H1 (cell line): ENCODE measurements around the gene GAREM2. TPM values are rescaled to one million over a fixed set of nuclear protein-coding genes. Genes with fewer than 3 reads are reported as not detected.

Experiments used
- ASH2L ChIP-seq: fragments of 200-600, 300-600 bp; sonication (generic); IDR thresholded peaks from one replicate; pipeline ENCODE4 v1.7.1; 2017; ENCODE audit warnings: low read length
- CHD1 ChIP-seq: IDR thresholded peaks from 2 replicates; pipeline ENCODE4 v1.6.1; 2012; ENCODE audit warnings: low read depth, low read length, improper control_type of control experiment
- FOSL1 ChIP-seq: IDR thresholded peaks from 2 replicates; pipeline ENCODE4 v1.6.1; 2011; ENCODE audit warnings: mild to moderate bottlenecking, low read depth, low read length, moderate library complexity; ENCODE audit not compliant: insufficient read depth
- JUND ChIP-seq: IDR thresholded peaks from 2 replicates; pipeline ENCODE4 v1.6.1; 2011; ENCODE audit warnings: mild to moderate bottlenecking, improper control_type of control experiment, low read length
- POLR2A ChIP-seq, 2 experiments: IDR thresholded peaks; 1 replicate in 1 of 2; 2 replicates in 1 of 2; pipeline ENCODE4 v1.6.1; 2011; ENCODE audit warnings: low read depth in 2 of 2, low read length in 2 of 2, mild to moderate bottlenecking in 2 of 2; ENCODE audit errors: control extremely low read depth in 1 of 2
- RAD21 ChIP-seq, 2 experiments: IDR thresholded peaks in 1 of 2; conservative IDR thresholded peaks in 1 of 2; 2 replicates each; pipeline ENCODE4 v1.6.1; 2011; ENCODE audit warnings: low read depth in 2 of 2, low read length in 2 of 2, improper control_type of control experiment in 1 of 2, inconsistent platforms in 1 of 2, mild to moderate bottlenecking in 1 of 2, moderate library complexity in 1 of 2
- RXRA ChIP-seq: IDR thresholded peaks from 2 replicates; pipeline ENCODE4 v1.6.1; 2011; ENCODE audit warnings: low read depth, mild to moderate bottlenecking, low read length, moderate library complexity; ENCODE audit not compliant: insufficient read depth
- SIX5 ChIP-seq: IDR thresholded peaks from 2 replicates; pipeline ENCODE4 v1.6.1; 2011; ENCODE audit warnings: mild to moderate bottlenecking, low read depth, low read length
- ZNF274 ChIP-seq: IDR thresholded peaks from 2 replicates; pipeline ENCODE4 v1.7.0; 2012; ENCODE audit warnings: low read length, borderline replicate concordance; ENCODE audit errors: extremely low read depth
- polyA plus RNA-seq, 7 experiments: library from polyadenylated mRNA; depleted of rRNA in 3 of 7; stranded (reverse) in 5 of 7; unstranded in 2 of 7; fragments of >200 nt in 5 of 7; fragments of 200-250 nt in 2 of 7; gene quantifications; 1 replicate in 5 of 7; 2 replicates in 1 of 7; 4 replicates in 1 of 7; pipeline versions ENCODE4 v1.2.1 to v1.2.3, GENCODE V29; 2011 to 2013; ENCODE audit warnings: missing spikeins in 2 of 7, mixed read lengths in 2 of 7
- total RNA-seq: library from RNA; stranded (reverse); fragmentation: NEBNext Ultra II Directional; extraction: Animal tissue kit (Norgen Biotek cat#: 25700); gene quantifications from 2 replicates; pipeline ENCODE4 v1.2.1, GENCODE V29; 2021
- TF ChIP-seq, protein P1 (sequence below): fragments of 300-600 bp; sonication (generic); IDR thresholded peaks from 2 replicates; pipeline ENCODE4 v1.7.1; 2012; ENCODE audit warnings: low read length, moderate library complexity, mild to moderate bottlenecking, inconsistent platforms; ENCODE audit not compliant: insufficient replicate concordance

The GAREM2 gene
- total and polyA plus RNA-seq, 2 of the 8 experiments (the other 6 are each of a cell fraction or from before 2014, with no cell fraction given), result 19.9 TPM

DNA sequence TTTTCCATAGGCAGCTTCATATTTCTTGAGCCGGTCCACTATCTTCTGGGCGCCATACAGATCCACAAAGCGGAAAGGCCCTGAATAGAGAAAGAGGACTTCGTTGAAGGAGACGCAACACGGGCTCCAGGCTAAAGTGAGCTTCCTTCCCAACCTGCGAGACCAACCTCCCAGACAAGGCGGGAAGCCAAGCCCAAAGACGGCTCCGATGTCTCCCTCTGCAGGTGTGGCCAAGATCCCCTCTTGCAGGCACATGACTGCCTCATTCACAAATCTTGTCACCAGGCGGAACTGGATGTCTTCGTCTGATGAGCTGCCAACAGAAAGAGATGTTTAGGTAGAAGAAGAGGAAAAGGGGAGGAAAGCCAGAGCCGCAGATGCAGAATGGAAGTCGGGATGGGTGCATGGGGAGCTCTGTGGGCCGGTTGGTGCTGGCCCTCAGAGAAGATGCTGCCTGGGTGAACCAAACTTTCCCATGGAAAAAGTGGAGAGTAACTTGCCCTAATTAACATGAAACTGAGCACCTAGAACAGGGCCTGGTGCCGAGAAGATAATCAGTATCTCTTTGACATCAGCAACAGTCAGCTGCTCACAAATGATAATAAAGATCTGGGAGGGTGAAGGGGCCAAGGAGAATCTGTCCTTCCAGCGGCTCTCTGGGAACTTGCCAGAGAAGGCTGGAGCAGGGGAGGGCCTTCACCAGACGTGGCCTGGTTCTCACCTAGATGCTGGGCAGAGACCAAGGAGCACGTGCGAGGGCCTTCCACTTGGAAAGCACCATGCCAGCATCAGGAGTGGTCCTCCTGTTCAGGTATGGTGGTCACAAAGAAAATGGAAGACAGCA, 18.6 kb downstream of the GAREM2 start (continued):
- TF ChIP-seq, protein P1, sequence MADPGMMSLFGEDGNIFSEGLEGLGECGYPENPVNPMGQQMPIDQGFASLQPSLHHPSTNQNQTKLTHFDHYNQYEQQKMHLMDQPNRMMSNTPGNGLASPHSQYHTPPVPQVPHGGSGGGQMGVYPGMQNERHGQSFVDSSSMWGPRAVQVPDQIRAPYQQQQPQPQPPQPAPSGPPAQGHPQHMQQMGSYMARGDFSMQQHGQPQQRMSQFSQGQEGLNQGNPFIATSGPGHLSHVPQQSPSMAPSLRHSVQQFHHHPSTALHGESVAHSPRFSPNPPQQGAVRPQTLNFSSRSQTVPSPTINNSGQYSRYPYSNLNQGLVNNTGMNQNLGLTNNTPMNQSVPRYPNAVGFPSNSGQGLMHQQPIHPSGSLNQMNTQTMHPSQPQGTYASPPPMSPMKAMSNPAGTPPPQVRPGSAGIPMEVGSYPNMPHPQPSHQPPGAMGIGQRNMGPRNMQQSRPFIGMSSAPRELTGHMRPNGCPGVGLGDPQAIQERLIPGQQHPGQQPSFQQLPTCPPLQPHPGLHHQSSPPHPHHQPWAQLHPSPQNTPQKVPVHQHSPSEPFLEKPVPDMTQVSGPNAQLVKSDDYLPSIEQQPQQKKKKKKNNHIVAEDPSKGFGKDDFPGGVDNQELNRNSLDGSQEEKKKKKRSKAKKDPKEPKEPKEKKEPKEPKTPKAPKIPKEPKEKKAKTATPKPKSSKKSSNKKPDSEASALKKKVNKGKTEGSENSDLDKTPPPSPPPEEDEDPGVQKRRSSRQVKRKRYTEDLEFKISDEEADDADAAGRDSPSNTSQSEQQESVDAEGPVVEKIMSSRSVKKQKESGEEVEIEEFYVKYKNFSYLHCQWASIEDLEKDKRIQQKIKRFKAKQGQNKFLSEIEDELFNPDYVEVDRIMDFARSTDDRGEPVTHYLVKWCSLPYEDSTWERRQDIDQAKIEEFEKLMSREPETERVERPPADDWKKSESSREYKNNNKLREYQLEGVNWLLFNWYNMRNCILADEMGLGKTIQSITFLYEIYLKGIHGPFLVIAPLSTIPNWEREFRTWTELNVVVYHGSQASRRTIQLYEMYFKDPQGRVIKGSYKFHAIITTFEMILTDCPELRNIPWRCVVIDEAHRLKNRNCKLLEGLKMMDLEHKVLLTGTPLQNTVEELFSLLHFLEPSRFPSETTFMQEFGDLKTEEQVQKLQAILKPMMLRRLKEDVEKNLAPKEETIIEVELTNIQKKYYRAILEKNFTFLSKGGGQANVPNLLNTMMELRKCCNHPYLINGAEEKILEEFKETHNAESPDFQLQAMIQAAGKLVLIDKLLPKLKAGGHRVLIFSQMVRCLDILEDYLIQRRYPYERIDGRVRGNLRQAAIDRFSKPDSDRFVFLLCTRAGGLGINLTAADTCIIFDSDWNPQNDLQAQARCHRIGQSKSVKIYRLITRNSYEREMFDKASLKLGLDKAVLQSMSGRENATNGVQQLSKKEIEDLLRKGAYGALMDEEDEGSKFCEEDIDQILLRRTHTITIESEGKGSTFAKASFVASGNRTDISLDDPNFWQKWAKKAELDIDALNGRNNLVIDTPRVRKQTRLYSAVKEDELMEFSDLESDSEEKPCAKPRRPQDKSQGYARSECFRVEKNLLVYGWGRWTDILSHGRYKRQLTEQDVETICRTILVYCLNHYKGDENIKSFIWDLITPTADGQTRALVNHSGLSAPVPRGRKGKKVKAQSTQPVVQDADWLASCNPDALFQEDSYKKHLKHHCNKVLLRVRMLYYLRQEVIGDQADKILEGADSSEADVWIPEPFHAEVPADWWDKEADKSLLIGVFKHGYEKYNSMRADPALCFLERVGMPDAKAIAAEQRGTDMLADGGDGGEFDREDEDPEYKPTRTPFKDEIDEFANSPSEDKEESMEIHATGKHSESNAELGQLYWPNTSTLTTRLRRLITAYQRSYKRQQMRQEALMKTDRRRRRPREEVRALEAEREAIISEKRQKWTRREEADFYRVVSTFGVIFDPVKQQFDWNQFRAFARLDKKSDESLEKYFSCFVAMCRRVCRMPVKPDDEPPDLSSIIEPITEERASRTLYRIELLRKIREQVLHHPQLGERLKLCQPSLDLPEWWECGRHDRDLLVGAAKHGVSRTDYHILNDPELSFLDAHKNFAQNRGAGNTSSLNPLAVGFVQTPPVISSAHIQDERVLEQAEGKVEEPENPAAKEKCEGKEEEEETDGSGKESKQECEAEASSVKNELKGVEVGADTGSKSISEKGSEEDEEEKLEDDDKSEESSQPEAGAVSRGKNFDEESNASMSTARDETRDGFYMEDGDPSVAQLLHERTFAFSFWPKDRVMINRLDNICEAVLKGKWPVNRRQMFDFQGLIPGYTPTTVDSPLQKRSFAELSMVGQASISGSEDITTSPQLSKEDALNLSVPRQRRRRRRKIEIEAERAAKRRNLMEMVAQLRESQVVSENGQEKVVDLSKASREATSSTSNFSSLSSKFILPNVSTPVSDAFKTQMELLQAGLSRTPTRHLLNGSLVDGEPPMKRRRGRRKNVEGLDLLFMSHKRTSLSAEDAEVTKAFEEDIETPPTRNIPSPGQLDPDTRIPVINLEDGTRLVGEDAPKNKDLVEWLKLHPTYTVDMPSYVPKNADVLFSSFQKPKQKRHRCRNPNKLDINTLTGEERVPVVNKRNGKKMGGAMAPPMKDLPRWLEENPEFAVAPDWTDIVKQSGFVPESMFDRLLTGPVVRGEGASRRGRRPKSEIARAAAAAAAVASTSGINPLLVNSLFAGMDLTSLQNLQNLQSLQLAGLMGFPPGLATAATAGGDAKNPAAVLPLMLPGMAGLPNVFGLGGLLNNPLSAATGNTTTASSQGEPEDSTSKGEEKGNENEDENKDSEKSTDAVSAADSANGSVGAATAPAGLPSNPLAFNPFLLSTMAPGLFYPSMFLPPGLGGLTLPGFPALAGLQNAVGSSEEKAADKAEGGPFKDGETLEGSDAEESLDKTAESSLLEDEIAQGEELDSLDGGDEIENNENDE, result no peak
- TF ChIP-seq ASH2L (no peak), ZNF274 (no peak), FOSL1 (no peak), POLR2A (IDR thresholded peaks at IDR 0.05; ENCODE audit: control extremely low read depth in 1 of 2, low read depth in 2 of 2, low read length in 2 of 2) (no peak), RXRA (no peak), SIX5 (no peak), RAD21 (IDR thresholded peaks at IDR 0.05 in 1 of 2, conservative IDR thresholded peaks at IDR 0.05 in 1 of 2; ENCODE audit: low read depth in 2 of 2, low read length in 2 of 2) (peak; percentile 8 to 22; a peak in 1 of 4 replicates), CHD1 (no peak), JUND (no peak)
